Measurements from ENCODE around the gene SENP6. TPM values are rescaled to one million over a fixed set of nuclear protein-coding genes. Genes with fewer than 3 reads are reported as not detected.

The SENP6 gene
- total RNA-seq, 1 donor from 2014 or later = 47.4 TPM

DNA sequence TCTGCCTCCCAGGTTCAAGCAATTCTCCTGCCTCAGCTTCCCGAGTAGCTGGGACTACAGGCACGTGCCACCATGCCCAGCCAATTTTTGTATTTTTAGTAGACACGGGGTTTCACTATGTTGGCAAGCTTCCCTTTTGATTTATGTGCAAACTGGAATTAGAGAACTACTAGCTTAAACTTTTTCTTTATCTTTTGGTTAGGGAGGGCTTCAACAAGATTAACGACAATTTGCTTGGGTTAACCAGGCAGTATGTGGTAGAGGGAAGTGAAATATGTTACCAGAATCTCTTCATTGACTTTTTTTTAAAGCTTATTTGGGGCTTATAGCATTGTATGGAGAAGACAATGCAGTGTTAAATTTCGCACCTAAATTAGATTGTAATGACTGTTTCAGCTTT is 156.4 kb downstream of the SENP6 start:
- H3K27me3 ChIP-seq (ENCODE audit: control insufficient read depth, insufficient read depth, low read length) = no peaks in the 10 kb centered on the region
- FAIRE-seq = no peak
- DNase-seq (ENCODE audit: low read depth) = no peak
- TF ChIP-seq, protein P1, sequence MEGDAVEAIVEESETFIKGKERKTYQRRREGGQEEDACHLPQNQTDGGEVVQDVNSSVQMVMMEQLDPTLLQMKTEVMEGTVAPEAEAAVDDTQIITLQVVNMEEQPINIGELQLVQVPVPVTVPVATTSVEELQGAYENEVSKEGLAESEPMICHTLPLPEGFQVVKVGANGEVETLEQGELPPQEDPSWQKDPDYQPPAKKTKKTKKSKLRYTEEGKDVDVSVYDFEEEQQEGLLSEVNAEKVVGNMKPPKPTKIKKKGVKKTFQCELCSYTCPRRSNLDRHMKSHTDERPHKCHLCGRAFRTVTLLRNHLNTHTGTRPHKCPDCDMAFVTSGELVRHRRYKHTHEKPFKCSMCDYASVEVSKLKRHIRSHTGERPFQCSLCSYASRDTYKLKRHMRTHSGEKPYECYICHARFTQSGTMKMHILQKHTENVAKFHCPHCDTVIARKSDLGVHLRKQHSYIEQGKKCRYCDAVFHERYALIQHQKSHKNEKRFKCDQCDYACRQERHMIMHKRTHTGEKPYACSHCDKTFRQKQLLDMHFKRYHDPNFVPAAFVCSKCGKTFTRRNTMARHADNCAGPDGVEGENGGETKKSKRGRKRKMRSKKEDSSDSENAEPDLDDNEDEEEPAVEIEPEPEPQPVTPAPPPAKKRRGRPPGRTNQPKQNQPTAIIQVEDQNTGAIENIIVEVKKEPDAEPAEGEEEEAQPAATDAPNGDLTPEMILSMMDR (IDR thresholded peaks at IDR 0.05; ENCODE audit: insufficient read depth, low read length, severe bottlenecking) = no peak
- H3K36me3 ChIP-seq (ENCODE audit: control insufficient read depth, insufficient read depth, low read length) = no peaks in the 10 kb centered on the region
- H3K4me3 ChIP-seq (ENCODE audit: low read depth, low read length) = no peak overlapping the region

DNA sequence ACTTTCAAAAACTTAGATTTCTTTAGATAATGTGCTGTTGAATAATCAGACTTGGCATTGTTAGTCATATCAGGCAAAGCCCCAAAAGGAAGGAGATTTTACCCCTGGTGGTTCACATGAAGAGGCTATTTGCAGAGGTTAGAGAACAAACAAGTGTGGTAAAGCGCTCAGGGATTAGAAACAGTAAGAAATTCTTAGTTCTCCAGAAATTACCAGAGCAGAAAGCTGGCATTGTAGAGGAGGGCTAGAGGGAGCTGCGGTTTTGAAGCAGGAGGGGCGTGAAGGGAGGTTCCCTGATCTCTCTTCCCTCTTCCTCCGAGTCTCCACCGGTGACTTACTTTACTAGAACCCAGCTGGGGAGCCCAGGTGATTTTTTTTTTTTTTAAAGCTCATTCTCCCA is 157.5 kb downstream of the SENP6 start:
- FAIRE-seq (no peak), DNase-seq (ENCODE audit: low read depth) (no peak)
- no peaks in the 10 kb centered on the region for H3K27me3 ChIP-seq (ENCODE audit: control insufficient read depth, insufficient read depth, low read length)
- peaks cover 1% of the 10 kb centered on the region for H3K36me3 ChIP-seq (ENCODE audit: control insufficient read depth, insufficient read depth, low read length)
- TF ChIP-seq, protein P1 (IDR thresholded peaks at IDR 0.05; ENCODE audit: insufficient read depth, low read length, severe bottlenecking) = no peak
- no peak overlapping the region for H3K4me3 ChIP-seq (ENCODE audit: low read depth, low read length)

DNA sequence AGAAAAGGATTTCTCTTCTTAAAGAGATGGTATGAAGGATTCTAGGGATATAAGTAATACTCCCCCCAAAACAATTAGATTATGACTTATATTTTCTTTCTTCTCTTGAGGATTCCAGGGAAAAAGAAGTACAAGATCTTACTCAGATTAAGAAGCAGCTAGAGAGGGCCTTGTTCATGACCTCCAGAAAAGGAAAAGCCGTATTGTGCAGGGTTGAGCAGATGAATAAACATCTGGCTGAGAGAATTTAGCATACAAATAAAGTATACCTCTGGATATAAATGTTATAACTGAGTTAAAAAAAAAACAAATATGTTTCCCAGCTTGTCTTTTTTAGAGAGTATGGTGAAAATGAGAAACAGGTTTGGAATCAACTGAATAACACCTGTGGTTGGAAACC is 158.6 kb downstream of the SENP6 start:
- TF ChIP-seq, protein P1 (IDR thresholded peaks at IDR 0.05; ENCODE audit: insufficient read depth, low read length, severe bottlenecking) = no peak
- peaks cover 1% of the 10 kb centered on the region for H3K36me3 ChIP-seq (ENCODE audit: control insufficient read depth, insufficient read depth, low read length)
- DNase-seq (ENCODE audit: low read depth) (no peak), FAIRE-seq (no peak)
- no peak overlapping the region for H3K4me3 ChIP-seq (ENCODE audit: low read depth, low read length)
- H3K27me3 ChIP-seq (ENCODE audit: control insufficient read depth, insufficient read depth, low read length) = no peaks in the 10 kb centered on the region

DNA sequence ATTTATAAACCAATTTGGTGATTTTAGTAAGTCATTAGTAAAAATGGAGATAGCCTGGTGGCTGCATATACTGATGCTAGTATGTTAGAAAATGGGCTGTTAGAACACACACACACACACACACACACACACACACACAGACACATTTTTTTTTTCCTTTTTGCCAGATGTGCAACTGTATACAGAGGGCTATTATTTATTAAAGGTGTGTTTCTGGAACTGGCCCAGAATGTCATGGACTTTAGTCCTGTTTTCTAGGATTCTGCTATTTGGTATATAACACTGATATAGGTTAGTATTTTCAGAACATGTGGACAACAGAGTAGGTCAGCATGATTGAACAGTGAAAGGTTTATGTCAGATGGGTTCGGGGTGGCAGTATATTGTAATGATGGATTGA is 159.8 kb downstream of the SENP6 start:
- no peak for FAIRE-seq

DNA sequence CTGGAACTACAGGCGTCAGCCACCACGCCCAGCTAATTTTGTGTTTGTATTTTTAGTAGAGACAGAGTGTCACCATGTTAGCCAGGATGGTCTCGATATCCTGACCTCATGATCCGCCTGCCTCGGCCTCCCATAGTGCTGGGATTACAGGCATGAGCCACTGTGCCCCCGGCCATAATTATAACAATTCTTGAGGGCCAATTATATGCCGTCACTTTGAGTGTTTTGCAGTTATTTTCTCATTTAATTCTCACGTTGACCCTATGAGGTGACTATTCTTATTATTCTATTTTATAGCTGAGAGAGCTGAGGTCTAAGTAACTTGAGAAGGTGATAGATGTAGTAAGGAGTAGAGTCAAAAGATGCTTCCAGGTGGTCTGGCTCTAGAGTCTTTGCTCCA is 160.4 kb downstream of the SENP6 start:
- TF ChIP-seq, protein P1 (IDR thresholded peaks at IDR 0.05; ENCODE audit: insufficient read depth, low read length, severe bottlenecking) = no peak
- FAIRE-seq (no peak), DNase-seq (ENCODE audit: low read depth) (no peak)
- H3K27me3 ChIP-seq (ENCODE audit: control insufficient read depth, insufficient read depth, low read length) = no peaks in the 10 kb centered on the region
- H3K36me3 ChIP-seq (ENCODE audit: control insufficient read depth, insufficient read depth, low read length) = peaks cover 1% of the 10 kb centered on the region
- H3K4me3 ChIP-seq (ENCODE audit: low read depth, low read length) = no peak overlapping the region

More for the DNA sequence above, 159.8 kb downstream of the SENP6 start:
- H3K36me3 ChIP-seq (ENCODE audit: control insufficient read depth, insufficient read depth, low read length) = peaks cover 1% of the 10 kb centered on the region
- no peak overlapping the region for H3K4me3 ChIP-seq (ENCODE audit: low read depth, low read length)
- no peaks in the 10 kb centered on the region for H3K27me3 ChIP-seq (ENCODE audit: control insufficient read depth, insufficient read depth, low read length)
- TF ChIP-seq, protein P1 (IDR thresholded peaks at IDR 0.05; ENCODE audit: insufficient read depth, low read length, severe bottlenecking) = no peak
- DNase-seq (ENCODE audit: low read depth) = no peak

DNA sequence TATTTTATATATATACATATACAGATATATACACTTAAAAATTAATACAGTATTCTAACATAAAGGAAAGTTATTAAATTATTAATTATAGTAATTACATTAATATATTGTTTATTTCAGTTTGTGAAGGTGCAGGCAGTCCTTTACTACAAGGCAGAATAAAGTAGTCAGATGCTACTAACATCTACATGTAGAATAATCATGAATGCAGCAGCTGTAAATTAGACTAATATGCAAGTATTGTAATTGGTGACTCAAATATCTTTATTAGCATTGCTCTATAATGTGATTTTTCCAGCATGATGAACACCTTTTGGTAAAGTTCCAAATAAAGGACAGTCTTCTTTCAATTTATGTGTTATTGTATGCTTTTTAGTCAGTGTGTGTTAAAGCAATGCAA is 164.7 kb downstream of the SENP6 start:
- no peaks in the 10 kb centered on the region for H3K27me3 ChIP-seq (ENCODE audit: control insufficient read depth, insufficient read depth, low read length)
- TF ChIP-seq, protein P1 (IDR thresholded peaks at IDR 0.05; ENCODE audit: insufficient read depth, low read length, severe bottlenecking) = no peak
- H3K4me3 ChIP-seq (ENCODE audit: low read depth, low read length) = no peak overlapping the region
- peaks cover 1% of the 10 kb centered on the region for H3K36me3 ChIP-seq (ENCODE audit: control insufficient read depth, insufficient read depth, low read length)
- no peak for DNase-seq (ENCODE audit: low read depth)
- no peak for FAIRE-seq
